WTC11 (cell line): Measurements from ENCODE around the gene CADM1.

ENCODE experiments used
- FOXJ3 ChIP-seq: sonication (generic); formaldehyde crosslinking; IDR thresholded peaks from 2 replicates; pipeline ENCODE4 v1.9.0; 2021; ENCODE audit warnings: missing genetic modification reagents, mild to moderate bottlenecking, borderline replicate concordance
- FOXK1 ChIP-seq: sonication (generic); formaldehyde crosslinking; IDR thresholded peaks from 2 replicates; pipeline ENCODE4 v1.8.0; 2022; ENCODE audit warnings: mild to moderate bottlenecking, moderate library complexity, missing genetic modification reagents

GRCh38 chr11:115497303-115497702, 6.9 kb downstream of the CADM1 start:
- TF ChIP-seq FOXK1 (CRISPR knock-in tag) (no peak), FOXJ3 (no peak)
